Stimulated activated effector memory CD8-positive, alpha-beta T cell treated with anti-CD3 and anti-CD28 coated beads, Interleukin-12 subunit alpha, Interleukin-12 subunit beta, amount 100 ng/mL, for 72 hours (primary cell): ENCODE results near the gene ADAM33.

ENCODE experiments used
- ATAC-seq: fragments of 150-1000 bp; cut with Tn5 transposase; 2 replicates; pipeline ENCODE4 v1.10.0; 2021
- DNase-seq, 2 donors: peaks; one replicate each; pipeline ENCODE4 v3.0.0; 2021 to 2022; ENCODE audit warnings: low spot score in 2 of 2
- H3K27ac Mint-ChIP-seq: one replicate; pipeline ENCODE4 v1.8.0; 2022; ENCODE audit warnings: mild to moderate bottlenecking, mixed read lengths
- H3K36me3 Mint-ChIP-seq: one replicate; pipeline ENCODE4 v1.8.0; 2022; ENCODE audit warnings: mild to moderate bottlenecking, mixed read lengths
- H3K4me1 Mint-ChIP-seq: one replicate; pipeline ENCODE4 v1.8.0; 2022; ENCODE audit warnings: mixed read lengths
- H3K4me3 Mint-ChIP-seq: one replicate; pipeline ENCODE4 v1.8.0; 2022; ENCODE audit warnings: mild to moderate bottlenecking, mixed read lengths
- H3K9me3 Mint-ChIP-seq: one replicate; pipeline ENCODE4 v1.8.0; 2022; ENCODE audit warnings: mixed read lengths

ADAM33 gene

DNA sequence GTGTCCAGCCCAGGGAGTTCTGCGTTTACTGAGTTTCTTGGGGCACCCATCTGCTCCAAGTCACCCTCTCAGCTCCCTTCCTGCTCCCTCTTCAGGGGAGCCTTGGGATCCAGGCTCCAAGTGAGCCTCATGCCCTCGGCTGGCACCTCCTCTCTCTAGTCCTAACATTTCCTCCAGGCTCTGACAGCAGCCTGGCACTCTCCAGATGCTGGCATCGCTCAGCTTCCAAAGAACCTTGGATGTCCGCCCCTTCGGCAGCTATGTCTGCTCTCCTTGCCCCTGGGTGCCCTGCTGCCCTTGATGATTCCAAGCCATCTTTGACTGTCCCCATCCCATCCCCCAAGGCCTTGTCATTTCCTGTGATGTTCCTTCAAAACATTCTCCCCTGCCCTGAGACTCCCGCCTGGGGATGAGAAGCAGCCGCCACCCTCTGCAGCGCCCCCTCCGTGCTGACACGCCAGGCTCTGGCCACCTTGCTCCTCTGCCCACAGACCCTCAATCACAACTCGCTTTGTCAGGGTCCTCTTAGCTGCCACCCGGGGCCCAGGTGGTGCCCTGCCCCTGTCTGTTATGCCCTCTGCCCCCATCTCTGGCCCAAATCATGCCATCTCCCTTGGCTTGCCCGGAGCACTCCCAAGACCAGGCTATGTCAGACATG lies 12.0 kb downstream of the ADAM33 start:
- peaks cover 35% of the 10 kb centered on the region for H3K4me1 Mint-ChIP-seq
- H3K36me3 Mint-ChIP-seq: peaks cover 6% of the 10 kb centered on the region
- peak overlapping the region; percentile 33 for H3K27ac Mint-ChIP-seq
- H3K4me3 Mint-ChIP-seq: no peak overlapping the region
- ATAC-seq (no peak), DNase-seq (no peak)
- no peaks in the 10 kb centered on the region for H3K9me3 Mint-ChIP-seq

DNA sequence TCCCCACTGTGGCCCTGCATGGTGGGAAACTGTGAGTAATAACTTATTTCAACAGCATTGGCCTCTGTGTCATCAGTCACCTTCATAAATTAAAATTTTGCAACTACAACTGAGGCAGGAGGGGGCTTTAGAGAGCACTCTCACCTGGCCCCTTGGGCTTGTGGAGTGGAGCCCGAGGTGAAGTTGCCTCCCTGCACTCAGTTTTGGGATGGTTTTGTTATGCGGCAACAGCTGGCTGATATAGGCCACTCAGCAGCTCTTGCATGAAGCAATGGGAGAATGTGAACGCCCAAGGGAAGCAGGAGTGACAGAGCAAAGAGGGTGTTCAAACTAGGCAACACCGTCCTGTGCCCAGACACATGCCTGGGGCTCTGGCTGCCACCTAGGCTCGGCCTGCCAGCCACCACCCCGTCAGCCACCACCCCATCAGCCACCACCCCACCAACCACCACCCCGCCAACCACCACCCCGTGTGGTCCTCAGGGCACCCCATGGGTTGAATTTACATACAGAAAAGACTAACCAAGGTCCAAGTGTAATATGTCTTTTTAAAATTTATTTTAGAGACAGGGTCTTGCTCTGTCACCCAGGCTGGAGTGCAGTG lies 14.3 kb downstream of the ADAM33 start:
- Mint-ChIP-seq H3K9me3 (no peaks in the 10 kb centered on the region), H3K4me3 (no peak overlapping the region), H3K4me1 (peaks cover 41% of the 10 kb centered on the region), H3K27ac (peak overlapping the region; percentile 57), H3K36me3 (peaks cover 6% of the 10 kb centered on the region)
- DNase-seq: no peak
- ATAC-seq: no peak

DNA sequence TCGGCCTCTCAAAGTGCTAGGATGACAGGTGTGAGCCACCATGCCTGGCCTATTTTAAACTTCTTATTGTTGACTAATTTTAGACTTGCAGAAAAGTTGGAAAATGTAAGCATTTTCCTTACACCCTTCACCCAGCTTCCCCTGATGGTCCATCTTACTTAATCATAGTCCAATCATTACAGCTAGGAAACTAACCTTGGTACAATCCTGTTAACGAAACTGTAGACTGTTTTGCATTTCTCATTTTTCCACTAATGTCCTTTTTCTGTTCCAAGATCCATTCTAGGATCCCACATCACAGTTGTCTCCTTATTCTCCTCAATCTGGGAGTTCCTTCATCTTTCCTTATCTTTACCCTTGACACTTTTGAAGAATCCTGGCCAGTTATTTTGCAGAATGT lies 18.0 kb downstream of the ADAM33 start:
- Mint-ChIP-seq H3K36me3 (peaks cover 6% of the 10 kb centered on the region), H3K27ac (no peak overlapping the region), H3K9me3 (no peaks in the 10 kb centered on the region), H3K4me1 (peaks cover 48% of the 10 kb centered on the region), H3K4me3 (no peak overlapping the region)
- DNase-seq (no peak), ATAC-seq (no peak)

DNA sequence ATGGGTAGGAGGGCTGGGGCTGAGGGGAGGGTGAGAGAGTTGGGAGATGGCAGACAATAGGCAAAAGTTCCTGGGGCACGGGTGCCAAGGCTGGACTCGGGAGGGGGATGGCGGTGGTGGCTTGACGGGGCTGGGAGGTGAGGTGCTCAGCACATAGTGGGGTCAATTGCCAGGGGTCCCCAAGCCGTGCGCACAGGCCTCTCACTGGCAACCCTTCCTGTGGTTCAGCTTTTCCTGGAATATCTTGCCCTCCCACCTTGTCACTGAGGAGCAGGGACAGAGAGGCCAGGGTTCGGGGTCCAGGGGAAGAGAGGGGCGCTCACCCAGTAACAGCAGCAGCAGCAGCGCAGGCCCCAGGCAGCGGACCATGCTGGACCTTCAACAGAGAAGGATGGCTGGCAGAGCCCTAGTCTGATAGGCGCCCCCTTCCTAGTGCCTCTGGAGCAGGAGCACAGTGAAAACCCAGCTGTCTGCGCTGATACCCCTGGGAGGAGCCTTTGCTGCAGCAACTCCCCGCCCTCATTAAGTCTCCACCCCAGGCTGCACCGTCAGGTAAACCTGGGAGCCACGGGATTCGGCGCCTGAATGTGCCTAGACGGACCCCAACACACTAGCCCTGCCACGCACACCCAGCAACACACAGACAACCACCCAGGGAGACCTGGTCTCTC lies 18.6 kb downstream of the ADAM33 start, which contains the start of gene GFRA4:
Gene GFRA4, minus strand, starts transcription at position 369 of the 671 bp plus-strand sequence. Its CDS starts 0 bp downstream, at position 369.
- Mint-ChIP-seq H3K36me3 (peaks cover 6% of the 10 kb centered on the region), H3K4me3 (no peak within 1 kb of the TSS), H3K9me3 (no peaks in the 10 kb centered on the region), H3K4me1 (peaks cover 52% of the 10 kb centered on the region), H3K27ac (no peak within 1 kb of the TSS)
- ATAC-seq (no peak), DNase-seq (no peak)

GRCh38 chr20:3661814-3662665 lies 19.8 kb downstream of the ADAM33 start:
- Mint-ChIP-seq H3K4me1 (peaks cover 45% of the 10 kb centered on the region), H3K4me3 (peak overlapping the region; percentile 10)

GRCh38 chr20:3661060-3661813 lies 20.6 kb downstream of the ADAM33 start:
- DNase-seq (no peak), ATAC-seq (no peak)
- peaks cover 38% of the 10 kb centered on the region for H3K4me1 Mint-ChIP-seq
- H3K9me3 Mint-ChIP-seq: no peaks in the 10 kb centered on the region
- H3K36me3 Mint-ChIP-seq: peaks cover 6% of the 10 kb centered on the region
- H3K4me3 Mint-ChIP-seq: peak overlapping the region; percentile 10
- H3K27ac Mint-ChIP-seq: no peak overlapping the region

More at GRCh38 chr20:3661814-3662665, 19.8 kb downstream of the ADAM33 start:
- Mint-ChIP-seq H3K9me3 (no peaks in the 10 kb centered on the region), H3K36me3 (peaks cover 6% of the 10 kb centered on the region), H3K27ac (no peak overlapping the region)
- ATAC-seq (no peak), DNase-seq (no peak)

- Mint-ChIP-seq H3K4me1 (peaks cover 30% of the 10 kb centered on the region), H3K27ac (no peak overlapping the region), H3K9me3 (no peaks in the 10 kb centered on the region), H3K4me3 (peak overlapping the region; percentile 38), H3K36me3 (no peaks in the 10 kb centered on the region)
- DNase-seq (no peak), ATAC-seq (no peak)
Observed at GRCh38 chr20:3660262-3661059, 21.3 kb downstream of the ADAM33 start.

DNA sequence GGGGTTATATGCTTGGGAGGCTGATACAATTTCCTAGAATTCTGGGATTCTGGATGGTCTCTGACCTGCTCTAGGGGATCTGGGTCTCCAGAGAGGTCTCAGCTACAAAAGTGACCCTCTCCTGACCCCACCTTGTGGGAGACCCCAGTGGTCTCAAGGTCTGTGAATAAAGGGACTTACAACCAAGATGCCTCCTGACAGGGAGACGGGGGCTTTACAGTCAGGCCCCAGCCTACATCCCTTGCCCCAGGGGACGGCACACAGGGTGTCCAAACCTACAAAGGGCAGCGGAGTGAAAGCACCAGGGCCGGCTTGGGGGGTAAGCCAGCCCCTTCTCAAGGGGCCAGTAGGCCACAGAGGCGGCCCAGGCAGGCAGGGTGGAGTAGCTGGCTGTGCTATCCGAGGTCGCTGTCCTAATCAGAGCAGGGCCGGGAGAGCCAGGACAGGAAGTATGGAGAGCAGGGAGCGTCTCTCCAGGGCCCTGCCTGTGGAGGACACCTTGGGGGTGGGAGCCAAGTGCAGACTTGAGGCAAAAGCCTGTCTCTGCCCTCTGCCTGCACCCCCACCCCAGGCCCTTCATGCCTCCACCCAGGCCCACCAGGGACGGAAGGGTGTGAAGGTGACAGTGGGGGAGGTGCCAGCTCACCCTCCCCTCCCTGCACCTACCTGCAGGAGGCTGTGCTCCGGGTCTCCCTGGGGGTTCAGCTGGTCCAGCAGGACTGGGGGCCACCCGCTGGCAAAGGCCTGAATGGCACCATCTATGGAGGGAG lies 22.1 kb downstream of the ADAM33 start:
- Mint-ChIP-seq H3K4me3 (peak overlapping the region; percentile 38), H3K9me3 (no peaks in the 10 kb centered on the region), H3K4me1 (peaks cover 28% of the 10 kb centered on the region), H3K36me3 (no peaks in the 10 kb centered on the region), H3K27ac (no peak overlapping the region)
- ATAC-seq (no peak), DNase-seq (no peak)

GRCh38 chr20:3658716-3659491 lies 22.9 kb downstream of the ADAM33 start:
- DNase-seq: no peak
- H3K27ac Mint-ChIP-seq: no peak overlapping the region

GRCh38 chr20:3658019-3658715 lies 23.6 kb downstream of the ADAM33 start:
- DNase-seq (no peak), ATAC-seq (no peak)
- H3K36me3 Mint-ChIP-seq: no peaks in the 10 kb centered on the region
- H3K4me3 Mint-ChIP-seq: peak overlapping the region; percentile 38
- H3K27ac Mint-ChIP-seq: no peak overlapping the region
- peaks cover 34% of the 10 kb centered on the region for H3K4me1 Mint-ChIP-seq
- peaks cover 6% of the 10 kb centered on the region for H3K9me3 Mint-ChIP-seq

More at GRCh38 chr20:3658716-3659491, 22.9 kb downstream of the ADAM33 start:
- no peaks in the 10 kb centered on the region for H3K9me3 Mint-ChIP-seq
- H3K4me1 Mint-ChIP-seq: peaks cover 28% of the 10 kb centered on the region
- ATAC-seq: peak; percentile 77
- H3K36me3 Mint-ChIP-seq: no peaks in the 10 kb centered on the region
- peak overlapping the region; percentile 38 for H3K4me3 Mint-ChIP-seq

GRCh38 chr20:3655131-3655405 lies 26.7 kb downstream of the ADAM33 start:
- Mint-ChIP-seq H3K9me3 (peaks cover 6% of the 10 kb centered on the region), H3K36me3 (no peaks in the 10 kb centered on the region), H3K4me3 (no peak overlapping the region), H3K27ac (no peak overlapping the region), H3K4me1 (peaks cover 30% of the 10 kb centered on the region)
- no peak for DNase-seq
- ATAC-seq: no peak

GRCh38 chr20:3654326-3655130 lies 27.3 kb downstream of the ADAM33 start:
- no peak overlapping the region for H3K27ac Mint-ChIP-seq
- no peak overlapping the region for H3K4me3 Mint-ChIP-seq
- H3K36me3 Mint-ChIP-seq: no peaks in the 10 kb centered on the region
- H3K4me1 Mint-ChIP-seq: peaks cover 25% of the 10 kb centered on the region
- peaks cover 6% of the 10 kb centered on the region for H3K9me3 Mint-ChIP-seq
- ATAC-seq: no peak
- no peak for DNase-seq
